Measurements from ENCODE around the gene NPB. TPM values are rescaled to one million over a fixed set of nuclear protein-coding genes. Genes with fewer than 3 reads are reported as not detected.

NPB gene
- total and polyA plus RNA-seq, 2 of the 8 experiments (the other 6 are each of a cell fraction or from before 2014, with no cell fraction given): 1.5 to 2.5 TPM

DNA sequence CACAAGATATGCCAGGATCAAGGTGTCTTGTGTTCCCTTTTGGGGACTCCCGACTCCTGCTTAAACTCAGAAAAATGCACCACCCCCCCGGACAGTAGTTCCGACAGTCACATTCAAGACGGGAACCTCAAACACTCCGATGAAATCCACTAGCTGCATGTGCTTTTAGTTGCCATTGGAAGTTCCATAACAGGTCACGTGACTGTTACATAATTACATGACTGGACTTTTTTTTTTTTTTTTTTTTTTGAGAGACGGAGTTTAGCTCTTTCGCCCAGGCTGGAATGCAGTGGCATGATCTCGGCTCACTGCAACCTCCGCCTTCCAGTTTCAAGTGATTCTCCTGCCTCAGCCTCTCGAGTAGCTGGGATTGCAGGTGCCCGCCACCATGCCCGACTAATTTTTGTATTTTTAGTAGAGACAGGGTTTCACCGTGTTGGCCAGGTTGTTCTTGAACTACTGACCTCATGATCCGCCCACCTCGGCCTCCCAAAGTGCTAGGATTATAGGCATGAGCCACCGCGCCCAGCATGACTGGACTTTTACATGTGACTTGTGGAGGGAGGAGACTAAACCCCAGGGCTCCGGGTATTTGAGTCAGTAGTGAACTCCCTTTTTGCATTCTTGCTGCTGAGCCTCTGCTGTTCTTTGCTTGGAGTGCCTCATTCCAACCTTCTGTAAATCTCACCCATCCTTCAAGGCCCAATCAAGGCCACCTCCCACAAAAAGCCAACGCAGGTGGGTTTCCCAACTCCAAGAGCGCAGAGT lies 14.4 kb downstream of the NPB start (continued):
- TF ChIP-seq SIX5 (IDR thresholded peaks at IDR 0.05; ENCODE audit: low read depth, low read length) (no peak), SIN3A (conservative IDR thresholded peaks at IDR 0.05 in 1 of 2, IDR thresholded peaks at IDR 0.05 in 1 of 2; ENCODE audit: low read depth in 1 of 2, low read length in 2 of 2) (no peak), KDM4A (IDR thresholded peaks at IDR 0.05; ENCODE audit: low read depth, low read length, severe bottlenecking) (no peak), TAF7 (optimal IDR thresholded peaks at IDR 0.05; ENCODE audit: borderline replicate concordance, low read depth, low read length) (no peak)
- TF ChIP-seq, protein P1, sequence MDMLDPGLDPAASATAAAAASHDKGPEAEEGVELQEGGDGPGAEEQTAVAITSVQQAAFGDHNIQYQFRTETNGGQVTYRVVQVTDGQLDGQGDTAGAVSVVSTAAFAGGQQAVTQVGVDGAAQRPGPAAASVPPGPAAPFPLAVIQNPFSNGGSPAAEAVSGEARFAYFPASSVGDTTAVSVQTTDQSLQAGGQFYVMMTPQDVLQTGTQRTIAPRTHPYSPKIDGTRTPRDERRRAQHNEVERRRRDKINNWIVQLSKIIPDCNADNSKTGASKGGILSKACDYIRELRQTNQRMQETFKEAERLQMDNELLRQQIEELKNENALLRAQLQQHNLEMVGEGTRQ (IDR thresholded peaks at IDR 0.05; ENCODE audit: low read length): no peak
